ENCODE results near the gene HEG1. TPM values are rescaled to one million over a fixed set of nuclear protein-coding genes. Genes with fewer than 3 reads are reported as not detected.
A peak's percentile ranks its signal among the peaks of the same experiment; 100 is the strongest.

HEG1 gene
- total and polyA plus RNA-seq, 2 of the 13 experiments (the other 11 are each of a cell fraction or from before 2014, with no cell fraction given): 10.7 to 18.2 TPM

DNA sequence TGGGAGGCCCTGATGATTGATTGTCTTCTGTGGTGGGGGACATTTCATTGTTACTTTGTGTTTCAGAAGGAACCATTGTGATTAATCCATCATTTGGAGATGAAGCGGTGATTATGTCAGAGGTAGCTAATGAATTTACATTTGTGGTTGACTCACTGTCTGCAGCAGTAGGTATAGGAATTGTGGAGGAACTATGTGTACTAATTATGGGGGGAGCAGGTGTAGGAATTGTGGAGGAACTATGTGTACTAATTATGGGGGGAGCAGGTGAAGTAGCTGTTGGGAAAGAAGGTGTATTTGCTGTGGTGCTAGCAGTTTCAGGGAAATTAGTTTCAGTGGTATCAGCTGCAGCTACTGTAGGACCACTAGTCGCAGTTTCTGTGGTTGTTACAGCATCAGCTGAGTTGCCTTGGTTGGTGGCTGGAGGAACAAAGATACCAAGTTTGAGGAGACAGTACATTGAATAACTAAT, 128.2 kb downstream of the HEG1 start:
- in situ Hi-C loops (cut with HindIII; ENCODE audit: extremely low pct_ligation_motif_present, low pct_unique_long_range_greater_than_20kb) (loop anchor here (5.0 kb wide), 1 partner anchor 240 kb away; no protein-coding TSS in a partner anchor), intact Hi-C loops (cut with micrococcal nuclease; ENCODE audit: unreplicated experiment) (loop anchor here (2.0 to 10.0 kb wide), 4 partner anchors 59 to 657 kb away; no protein-coding TSS in a partner anchor)
- Histone ChIP-seq H3K9ac (ENCODE audit: insufficient read depth, low read depth, low read length) (no peak overlapping the region), H3K36me3 (replicated peaks in 1 of 2; ENCODE audit: control insufficient read depth in 1 of 2, insufficient read depth in 2 of 2, low read length in 2 of 2) (no peaks in the 10 kb centered on the region), H3K4me3 (replicated peaks in 1 of 3; ENCODE audit: insufficient read depth in 1 of 3, low read depth in 2 of 3, low read length in 3 of 3) (no peak overlapping the region), H3K4me2 (ENCODE audit: low read depth, low read length) (no peak overlapping the region), H3K27me3 (ENCODE audit: control insufficient read depth in 1 of 2, insufficient read depth in 2 of 2, low read length in 2 of 2) (no peaks in the 10 kb centered on the region), H3K27ac (ENCODE audit: extremely low read length, insufficient read depth, low read length) (no peak overlapping the region), H3K9me3 (ENCODE audit: low read length) (no peaks in the 10 kb centered on the region), H3K79me2 (ENCODE audit: insufficient read depth, low read length) (no peaks in the 10 kb centered on the region), H2AFZ (ENCODE audit: low read length) (no peak overlapping the region), H3K4me1 (ENCODE audit: insufficient read depth, low read length) (peaks cover 26% of the 10 kb centered on the region), H4K20me1 (ENCODE audit: insufficient read depth, low read length) (no peaks in the 10 kb centered on the region)
- no TSS peak for BruUV-seq (replicated peaks)
- FAIRE-seq: no peak
- no peak for ATAC-seq
- POLR2A ChIA-PET: no interaction called here
- CTCF ChIA-PET (ENCODE audit: low intra/inter-chr PET ratio, low total read pairs): interaction anchor here (1.6 kb wide), 1 partner anchor 237 kb away, joined by 9 read pairs; no protein-coding TSS in a partner anchor
- no peak for DNase-seq (ENCODE audit: low spot score)
- no peak for TF ChIP-seq JARID2 (CRISPR knock-in tag; IDR thresholded peaks at IDR 0.05; ENCODE audit: insufficient replicate concordance)
- TF ChIP-seq PHF20 (CRISPR knock-in tag; IDR thresholded peaks at IDR 0.05): no peak
- no peak for TF ChIP-seq PAWR (CRISPR knock-in tag; IDR thresholded peaks at IDR 0.05; ENCODE audit: borderline replicate concordance)
- no peak for TF ChIP-seq NCOR1 (IDR thresholded peaks at IDR 0.05; ENCODE audit: borderline replicate concordance, low read length)
- WGBS (ENCODE audit: low lambda C conversion rate): 86% methylated on average over 2 of the region's 2 CpGs

DNA sequence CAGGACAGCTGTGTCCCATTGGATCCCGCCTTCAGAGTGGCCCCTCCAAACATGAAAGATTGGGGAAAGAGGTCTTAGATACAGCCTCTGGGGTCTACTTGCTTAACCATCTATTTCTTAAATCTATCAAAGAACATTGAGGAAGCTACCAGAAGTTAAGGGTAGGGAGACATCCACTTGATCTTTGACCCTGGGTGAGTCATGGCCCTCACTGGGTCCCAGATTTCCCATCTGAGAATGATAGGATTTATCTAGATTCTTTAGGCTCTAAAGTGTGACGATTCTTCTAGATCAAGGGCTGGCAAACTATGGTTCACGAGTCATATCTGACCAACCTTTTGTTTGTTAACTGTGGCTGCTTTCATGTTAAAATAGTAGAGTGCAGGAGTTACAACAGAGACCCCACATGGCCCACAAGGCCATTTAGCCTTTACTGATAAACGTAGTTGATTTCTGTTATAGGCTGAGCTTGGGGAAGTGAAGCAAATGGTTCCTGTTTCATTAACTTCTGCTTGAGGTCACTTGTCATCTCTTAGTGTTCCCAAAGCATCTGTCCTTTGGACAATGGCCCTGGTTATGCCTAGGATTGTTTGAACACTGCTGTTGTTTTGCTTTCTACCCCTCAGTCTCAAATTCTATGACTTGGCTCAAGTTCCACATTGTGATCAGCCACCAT, 129.2 kb downstream of the HEG1 start:
- ATAC-seq: no peak; the same call in 1 of the 3 replicates
- Histone ChIP-seq H3K4me1 (ENCODE audit: insufficient read depth, low read length) (peaks cover 32% of the 10 kb centered on the region), H2AFZ (ENCODE audit: low read length) (no peak overlapping the region), H3K27ac (ENCODE audit: extremely low read length, insufficient read depth, low read length) (no peak overlapping the region), H3K79me2 (ENCODE audit: insufficient read depth, low read length) (no peaks in the 10 kb centered on the region), H3K9me3 (ENCODE audit: low read length) (no peaks in the 10 kb centered on the region), H3K27me3 (ENCODE audit: control insufficient read depth in 1 of 2, insufficient read depth in 2 of 2, low read length in 2 of 2) (no peaks in the 10 kb centered on the region), H3K36me3 (replicated peaks in 1 of 2; ENCODE audit: control insufficient read depth in 1 of 2, insufficient read depth in 2 of 2, low read length in 2 of 2) (no peaks in the 10 kb centered on the region), H3K4me3 (replicated peaks in 1 of 3; ENCODE audit: insufficient read depth in 1 of 3, low read depth in 2 of 3, low read length in 3 of 3) (no peak overlapping the region), H3K9ac (ENCODE audit: insufficient read depth, low read depth, low read length) (no peak overlapping the region), H3K4me2 (ENCODE audit: low read depth, low read length) (peak overlapping the region; percentile 18; the same call in 1 of the 2 replicates), H4K20me1 (ENCODE audit: insufficient read depth, low read length) (no peaks in the 10 kb centered on the region)
- ChIA-PET CTCF (ENCODE audit: low intra/inter-chr PET ratio, low total read pairs) (no interaction called here), POLR2A (no interaction called here)
- DNase-seq (ENCODE audit: low spot score): peak; percentile 19
- in situ Hi-C loops (cut with HindIII; ENCODE audit: extremely low pct_ligation_motif_present, low pct_unique_long_range_greater_than_20kb) (loop anchor here (5.0 kb wide), 1 partner anchor 241 kb away; no protein-coding TSS in a partner anchor), intact Hi-C loops (cut with micrococcal nuclease; ENCODE audit: unreplicated experiment) (loop anchor here (5.0 to 10.0 kb wide), 2 partner anchors 276 to 658 kb away; no protein-coding TSS in a partner anchor)
- no TSS peak for BruUV-seq (replicated peaks)
- FAIRE-seq: no peak
- WGBS (ENCODE audit: low lambda C conversion rate): 23% methylated on average over 4 of the region's 4 CpGs
- TF ChIP-seq THYN1 (CRISPR knock-in tag; IDR thresholded peaks at IDR 0.05; ENCODE audit: borderline replicate concordance, low read depth) (no peak), MXD4 (CRISPR knock-in tag; IDR thresholded peaks at IDR 0.05) (no peak), ZNF564 (CRISPR knock-in tag; IDR thresholded peaks at IDR 0.05) (no peak), FOXK2 (IDR thresholded peaks at IDR 0.05) (no peak), NBN (conservative IDR thresholded peaks at IDR 0.05) (no peak), ZNF496 (CRISPR knock-in tag; IDR thresholded peaks at IDR 0.05; ENCODE audit: insufficient replicate concordance) (no peak), DR1 (CRISPR knock-in tag; IDR thresholded peaks at IDR 0.05) (no peak)
- TF ChIP-seq, protein P1, sequence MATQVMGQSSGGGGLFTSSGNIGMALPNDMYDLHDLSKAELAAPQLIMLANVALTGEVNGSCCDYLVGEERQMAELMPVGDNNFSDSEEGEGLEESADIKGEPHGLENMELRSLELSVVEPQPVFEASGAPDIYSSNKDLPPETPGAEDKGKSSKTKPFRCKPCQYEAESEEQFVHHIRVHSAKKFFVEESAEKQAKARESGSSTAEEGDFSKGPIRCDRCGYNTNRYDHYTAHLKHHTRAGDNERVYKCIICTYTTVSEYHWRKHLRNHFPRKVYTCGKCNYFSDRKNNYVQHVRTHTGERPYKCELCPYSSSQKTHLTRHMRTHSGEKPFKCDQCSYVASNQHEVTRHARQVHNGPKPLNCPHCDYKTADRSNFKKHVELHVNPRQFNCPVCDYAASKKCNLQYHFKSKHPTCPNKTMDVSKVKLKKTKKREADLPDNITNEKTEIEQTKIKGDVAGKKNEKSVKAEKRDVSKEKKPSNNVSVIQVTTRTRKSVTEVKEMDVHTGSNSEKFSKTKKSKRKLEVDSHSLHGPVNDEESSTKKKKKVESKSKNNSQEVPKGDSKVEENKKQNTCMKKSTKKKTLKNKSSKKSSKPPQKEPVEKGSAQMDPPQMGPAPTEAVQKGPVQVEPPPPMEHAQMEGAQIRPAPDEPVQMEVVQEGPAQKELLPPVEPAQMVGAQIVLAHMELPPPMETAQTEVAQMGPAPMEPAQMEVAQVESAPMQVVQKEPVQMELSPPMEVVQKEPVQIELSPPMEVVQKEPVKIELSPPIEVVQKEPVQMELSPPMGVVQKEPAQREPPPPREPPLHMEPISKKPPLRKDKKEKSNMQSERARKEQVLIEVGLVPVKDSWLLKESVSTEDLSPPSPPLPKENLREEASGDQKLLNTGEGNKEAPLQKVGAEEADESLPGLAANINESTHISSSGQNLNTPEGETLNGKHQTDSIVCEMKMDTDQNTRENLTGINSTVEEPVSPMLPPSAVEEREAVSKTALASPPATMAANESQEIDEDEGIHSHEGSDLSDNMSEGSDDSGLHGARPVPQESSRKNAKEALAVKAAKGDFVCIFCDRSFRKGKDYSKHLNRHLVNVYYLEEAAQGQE (IDR thresholded peaks at IDR 0.05; ENCODE audit: borderline replicate concordance in 1 of 2, low read depth in 1 of 2, low read length in 2 of 2): no peak
- TF ChIP-seq, protein P2, sequence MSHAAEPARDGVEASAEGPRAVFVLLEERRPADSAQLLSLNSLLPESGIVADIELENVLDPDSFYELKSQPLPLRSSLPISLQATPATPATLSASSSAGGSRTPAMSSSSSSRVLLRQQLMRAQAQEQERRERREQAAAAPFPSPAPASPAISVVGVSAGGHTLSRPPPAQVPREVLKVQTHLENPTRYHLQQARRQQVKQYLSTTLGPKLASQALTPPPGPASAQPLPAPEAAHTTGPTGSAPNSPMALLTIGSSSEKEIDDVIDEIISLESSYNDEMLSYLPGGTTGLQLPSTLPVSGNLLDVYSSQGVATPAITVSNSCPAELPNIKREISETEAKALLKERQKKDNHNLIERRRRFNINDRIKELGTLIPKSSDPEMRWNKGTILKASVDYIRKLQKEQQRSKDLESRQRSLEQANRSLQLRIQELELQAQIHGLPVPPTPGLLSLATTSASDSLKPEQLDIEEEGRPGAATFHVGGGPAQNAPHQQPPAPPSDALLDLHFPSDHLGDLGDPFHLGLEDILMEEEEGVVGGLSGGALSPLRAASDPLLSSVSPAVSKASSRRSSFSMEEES (CRISPR knock-in tag; IDR thresholded peaks at IDR 0.05): no peak

All from HepG2 (cell line).